ENCODE data around the gene CFAP91.

CFAP91 gene

GRCh38 chr3:119743921-119744320 is 41.1 kb downstream of the CFAP91 start:
- TF ChIP-seq GATA3 (IDR thresholded peaks at IDR 0.05; ENCODE audit: low read depth, low read length) (no peak), GATA2 (IDR thresholded peaks at IDR 0.05; ENCODE audit: low read depth, low read length) (no peak)

GRCh38 chr3:119745942-119746341 is 43.1 kb downstream of the CFAP91 start:
- TF ChIP-seq GATA2 (IDR thresholded peaks at IDR 0.05; ENCODE audit: low read depth, low read length) (no peak), GATA3 (IDR thresholded peaks at IDR 0.05; ENCODE audit: low read depth, low read length) (no peak)

- TF ChIP-seq GATA2 (IDR thresholded peaks at IDR 0.05; ENCODE audit: low read depth, low read length) (no peak), GATA3 (IDR thresholded peaks at IDR 0.05; ENCODE audit: low read depth, low read length) (no peak)
Observed at GRCh38 chr3:119746423-119746822, 43.6 kb downstream of the CFAP91 start.

GRCh38 chr3:119747357-119747756 is 44.5 kb downstream of the CFAP91 start:
- TF ChIP-seq GATA3 (IDR thresholded peaks at IDR 0.05; ENCODE audit: low read depth, low read length) (no peak), GATA2 (IDR thresholded peaks at IDR 0.05; ENCODE audit: low read depth, low read length) (no peak)

- TF ChIP-seq GATA3 (IDR thresholded peaks at IDR 0.05; ENCODE audit: low read depth, low read length) (no peak), GATA2 (IDR thresholded peaks at IDR 0.05; ENCODE audit: low read depth, low read length) (no peak)
Observed at GRCh38 chr3:119748991-119749390, 46.2 kb downstream of the CFAP91 start.

GRCh38 chr3:119751423-119751822 is 48.6 kb downstream of the CFAP91 start:
- TF ChIP-seq GATA3 (IDR thresholded peaks at IDR 0.05; ENCODE audit: low read depth, low read length): no peak
- TF ChIP-seq GATA2 (IDR thresholded peaks at IDR 0.05; ENCODE audit: low read depth, low read length): no peak
